HFFc6 (cell line): ENCODE measurements around the gene TLCD3A. TPM values are rescaled to one million over a fixed set of nuclear protein-coding genes. Genes with fewer than 3 reads are reported as not detected.
"Not testable (repeated sequence)": the region's sequence is repeated elsewhere in the genome, so short reads cannot be mapped to it uniquely, and the experiment has no call there.

ENCODE experiments used
- DNase-seq: peaks from one replicate; pipeline ENCODE4 v3.0.0-alpha.2; 2018
- H3K27ac Mint-ChIP-seq: 2 replicates; pipeline ENCODE4 v1.8.0; 2020; ENCODE audit warnings: mild to moderate bottlenecking, mixed read lengths
- H3K27me3 Mint-ChIP-seq: 2 replicates; pipeline ENCODE4 v1.8.0; 2021; ENCODE audit warnings: mild to moderate bottlenecking, moderate library complexity, mixed read lengths; ENCODE audit not compliant: insufficient read depth
- H3K36me3 Mint-ChIP-seq: 2 replicates; pipeline ENCODE4 v1.8.0; 2021; ENCODE audit warnings: low read depth, mixed read lengths
- H3K4me1 Mint-ChIP-seq: 2 replicates; pipeline ENCODE4 v1.8.0; 2020; ENCODE audit warnings: low read depth, mixed read lengths
- H3K4me3 Mint-ChIP-seq: 2 replicates; pipeline ENCODE4 v1.8.0; 2020; ENCODE audit warnings: mild to moderate bottlenecking, moderate library complexity, mixed read lengths
- H3K9me3 Mint-ChIP-seq: 2 replicates; pipeline ENCODE4 v1.8.0; 2020; ENCODE audit warnings: mild to moderate bottlenecking, mixed read lengths
- CTCF ChIP-seq: fragments of 200-600 bp; sonication (generic); IDR thresholded peaks from 2 replicates; pipeline ENCODE4 v1.5.0; 2021; ENCODE audit warnings: antibody characterized with exemption, mild to moderate bottlenecking
- total RNA-seq, 6 experiments: library from RNA; stranded (reverse); fragmentation: NEBNext Ultra II Directional; extraction: Animal tissue kit (Norgen Biotek cat#: 25700); gene quantifications; 2 replicates in 1 of 6; 3 replicates in 5 of 6; pipeline ENCODE4 v1.2.3, GENCODE V29; 2021

Gene TLCD3A
- total RNA-seq, 6 experiments from 2014 or later, result 28.2 to 35.8 (median 34.5) TPM

- TF ChIP-seq CTCF, result no peak
- Mint-ChIP-seq H3K4me1 (peaks cover 21% of the 10 kb centered on the region), H3K9me3 (peaks cover 3% of the 10 kb centered on the region; the same call in 1 of the 2 replicates), H3K27ac (no peak overlapping the region), H3K36me3 (peaks cover 21% of the 10 kb centered on the region), H3K27me3 (peaks cover 20% of the 10 kb centered on the region), H3K4me3 (no peak overlapping the region)
- DNase-seq, result no peak
Measured at GRCh38 chr17:788551-788950, 56.2 kb downstream of the TLCD3A start.

- Mint-ChIP-seq H3K4me3 (peak overlapping the region; percentile 32; the same call in 1 of the 2 replicates), H3K36me3 (peaks cover 17% of the 10 kb centered on the region)
- DNase-seq, result no peak
Measured at GRCh38 chr17:789160-789840, 56.9 kb downstream of the TLCD3A start.

GRCh38 chr17:789931-790873, 57.8 kb downstream of the TLCD3A start:
- peak overlapping the region; percentile 44 for H3K4me3 Mint-ChIP-seq
- peaks cover 28% of the 10 kb centered on the region for H3K27me3 Mint-ChIP-seq
- DNase-seq, H3K9me3 Mint-ChIP-seq: not testable (repeated sequence)
- peaks cover 22% of the 10 kb centered on the region for H3K36me3 Mint-ChIP-seq
- H3K4me1 Mint-ChIP-seq, result peaks cover 23% of the 10 kb centered on the region
- peak overlapping the region; percentile 48 for H3K27ac Mint-ChIP-seq

More at GRCh38 chr17:789160-789840, 56.9 kb downstream of the TLCD3A start:
- H3K27ac Mint-ChIP-seq, result no peak overlapping the region
- peaks cover 25% of the 10 kb centered on the region for H3K27me3 Mint-ChIP-seq
- peaks cover 19% of the 10 kb centered on the region for H3K4me1 Mint-ChIP-seq
- H3K9me3 Mint-ChIP-seq, result peaks cover 3% of the 10 kb centered on the region; the same call in 1 of the 2 replicates
- no peak for TF ChIP-seq CTCF

GRCh38 chr17:790874-791247, 58.5 kb downstream of the TLCD3A start:
- not testable (repeated sequence) for H3K9me3 Mint-ChIP-seq, DNase-seq, H3K4me3 Mint-ChIP-seq
- peaks cover 22% of the 10 kb centered on the region for H3K36me3 Mint-ChIP-seq
- H3K27me3 Mint-ChIP-seq, result peaks cover 28% of the 10 kb centered on the region
- peak overlapping the region; percentile 63; the same call in 1 of the 2 replicates for H3K27ac Mint-ChIP-seq
- peaks cover 29% of the 10 kb centered on the region for H3K4me1 Mint-ChIP-seq

- peak overlapping the region; percentile 63 for H3K27ac Mint-ChIP-seq
- H3K9me3 Mint-ChIP-seq, result peaks cover 3% of the 10 kb centered on the region; the same call in 1 of the 2 replicates
- H3K36me3 Mint-ChIP-seq, result peaks cover 27% of the 10 kb centered on the region
- peaks cover 29% of the 10 kb centered on the region for H3K4me1 Mint-ChIP-seq
- no peak for DNase-seq
- no peak for TF ChIP-seq CTCF
- peaks cover 32% of the 10 kb centered on the region for H3K27me3 Mint-ChIP-seq
- no peak overlapping the region; the same call in 1 of the 2 replicates for H3K4me3 Mint-ChIP-seq
Measured at GRCh38 chr17:791829-792228, 59.4 kb downstream of the TLCD3A start.

- Mint-ChIP-seq H3K9me3 (peaks cover 3% of the 10 kb centered on the region; the same call in 1 of the 2 replicates), H3K27me3 (peaks cover 32% of the 10 kb centered on the region), H3K36me3 (peaks cover 32% of the 10 kb centered on the region), H3K27ac (peak overlapping the region; percentile 78), H3K4me1 (peaks cover 29% of the 10 kb centered on the region), H3K4me3 (no peak overlapping the region)
- TF ChIP-seq CTCF, result peak; percentile 31
- DNase-seq, result no peak
Measured at GRCh38 chr17:792277-792676, 59.9 kb downstream of the TLCD3A start.

Other genes with a start within 250 kb of the TLCD3A start
- gene VPS53, start 17.8 kb upstream of the TLCD3A start, total RNA-seq, result 10 to 100 TPM; 85.3 to 91.0 (median 87.9) TPM
- 10 to 100 TPM; 21.0 to 27.7 (median 21.7) TPM for gene GEMIN4, start 19.7 kb downstream of the TLCD3A start, total RNA-seq
- 10 to 100 TPM; 43.8 to 57.9 (median 48.6) TPM for gene GLOD4, start 49.7 kb downstream of the TLCD3A start, total RNA-seq
- 10 to 100 TPM; 10.9 to 13.4 (median 12.8) TPM for gene MRM3, start 49.8 kb downstream of the TLCD3A start, total RNA-seq
- gene NXN, start 247.2 kb downstream of the TLCD3A start, total RNA-seq, result 10 to 100 TPM; 81.7 to 93.8 (median 92.2) TPM